Esophagus mucosa (tissue), 1 donor: ENCODE measurements around the gene C5orf22. TPM values are rescaled to one million over a fixed set of nuclear protein-coding genes. Genes with fewer than 3 reads are reported as not detected.

ENCODE experiments used
- ATAC-seq: fragments of 200-7000 bp; cut with Tn5 transposase; one replicate; pipeline ENCODE4 v1.9.1; 2020
- total RNA-seq: library from RNA; stranded (reverse); gene quantifications from one replicate; pipeline ENCODE4 v1.2.4, GENCODE V29; 2023
- donor health status: DM: yes; HTN: yes; CAD: no.

The C5orf22 gene
- total RNA-seq, 1 donor from 2014 or later, result 14.7 TPM

GRCh38 chr5:31604644-31605043 is 72.5 kb downstream of the C5orf22 start:
- ATAC-seq, result no peak

Other genes with a start within 250 kb of the C5orf22 start
- 36.5 TPM for gene DROSHA, start 208 bp upstream of the C5orf22 start, total RNA-seq
- gene PDZD2, start 106.8 kb downstream of the C5orf22 start, total RNA-seq, result 20.8 TPM